Brain microvascular endothelial cell (primary cell): ENCODE results near the gene ADAMTS4.
A peak's percentile ranks its signal among the peaks of the same experiment; 100 is the strongest.

Experiments used
- DNase-seq: peaks from one replicate; pipeline ENCODE4 v3.0.0-alpha.2; 2020
- H3K27ac ChIP-seq: fragments of 250-450 bp; sonication (Bioruptor Pico); 2 replicates; pipeline ENCODE4 v1.5.1; 2020; ENCODE audit warnings: mild to moderate bottlenecking, moderate library complexity
- H3K27me3 ChIP-seq: fragments of 250-450 bp; sonication (Bioruptor Pico); replicated peaks from 2 replicates; pipeline ENCODE4 v1.5.1; 2020; ENCODE audit warnings: mild to moderate bottlenecking
- H3K36me3 ChIP-seq: fragments of 250-450 bp; sonication (Bioruptor Pico); replicated peaks from 2 replicates; pipeline ENCODE4 v1.5.1; 2020; ENCODE audit warnings: mild to moderate bottlenecking
- H3K4me3 ChIP-seq: 2 replicates; pipeline ENCODE4 v1.5.1; 2011; ENCODE audit warnings: low read depth, mild to moderate bottlenecking, control low read depth, low read length, moderate library complexity
- CTCF ChIP-seq: IDR thresholded peaks from 2 replicates; pipeline ENCODE4 v1.5.1; 2011; ENCODE audit warnings: low read depth, mild to moderate bottlenecking, moderate library complexity, low read length, control low read depth, inconsistent platforms; ENCODE audit errors: missing control alignments
- in situ Hi-C: cut with HindIII; loops from 2 replicates; pipeline ENCODE4 v1.10.0; 2017; ENCODE audit warnings: low sequenced_read_pairs, low pct_ligation_motif_present

The ADAMTS4 gene

DNA sequence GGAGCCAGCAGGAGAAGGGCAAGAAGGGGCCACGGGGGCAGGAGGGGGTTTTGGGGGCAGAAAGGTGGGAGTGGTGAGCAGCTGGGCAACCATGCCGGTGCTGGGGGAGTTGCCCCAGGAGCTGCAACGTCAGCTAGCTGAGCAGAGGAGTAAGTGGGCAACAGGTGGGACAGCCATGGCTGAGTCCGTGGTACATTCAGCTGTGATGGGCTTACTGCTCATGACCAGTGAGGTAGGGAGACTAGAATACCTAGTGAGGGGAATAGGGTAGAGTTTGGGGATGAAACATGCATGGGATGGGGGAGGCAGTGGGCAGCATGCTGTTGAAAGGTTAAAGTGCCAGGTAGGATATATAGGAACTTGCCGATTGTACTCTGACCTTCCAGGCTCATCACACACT is 37.2 kb downstream of the ADAMTS4 start:
- Histone ChIP-seq H3K27me3 (no peaks in the 10 kb centered on the region), H3K4me3 (no peak overlapping the region), H3K36me3 (peaks cover 5% of the 10 kb centered on the region), H3K27ac (no peak overlapping the region)
- in situ Hi-C loops, result no loop called here
- no peak for DNase-seq
- no peak for TF ChIP-seq CTCF

DNA sequence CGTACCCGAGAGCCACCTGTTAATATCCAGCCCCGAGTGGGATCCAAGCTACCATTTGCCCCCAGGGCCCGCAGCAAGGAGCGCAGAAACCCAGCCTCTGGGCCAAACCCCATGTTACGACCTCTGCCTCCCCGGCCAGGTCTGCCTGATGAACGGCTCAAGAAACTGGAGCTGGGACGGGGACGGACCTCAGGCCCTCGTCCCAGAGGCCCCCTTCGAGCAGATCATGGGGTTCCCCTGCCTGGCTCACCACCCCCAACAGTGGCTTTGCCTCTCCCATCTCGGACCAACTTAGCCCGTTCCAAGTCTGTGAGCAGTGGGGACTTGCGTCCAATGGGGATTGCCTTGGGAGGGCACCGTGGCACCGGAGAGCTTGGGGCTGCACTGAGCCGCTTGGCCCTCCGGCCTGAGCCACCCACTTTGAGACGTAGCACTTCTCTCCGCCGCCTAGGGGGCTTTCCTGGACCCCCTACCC is 38.1 kb downstream of the ADAMTS4 start:
- H3K4me3 ChIP-seq, result no peak overlapping the region
- in situ Hi-C loops, result no loop called here
- TF ChIP-seq CTCF, result no peak
- peaks cover 5% of the 10 kb centered on the region for H3K36me3 ChIP-seq
- H3K27me3 ChIP-seq, result no peaks in the 10 kb centered on the region
- DNase-seq, result no peak
- H3K27ac ChIP-seq, result no peak overlapping the region

- H3K4me3 ChIP-seq, result peak overlapping the region; percentile 91
- no peak for DNase-seq
- in situ Hi-C loops, result no loop called here
- H3K27ac ChIP-seq, result peak overlapping the region; percentile 85
- no peak for TF ChIP-seq CTCF
- H3K36me3 ChIP-seq, result peaks cover 5% of the 10 kb centered on the region
- no peaks in the 10 kb centered on the region for H3K27me3 ChIP-seq
Measured at GRCh38 chr1:161159913-161160243, 39.0 kb downstream of the ADAMTS4 start.

- in situ Hi-C loops, result no loop called here
- H3K27me3 ChIP-seq, result no peaks in the 10 kb centered on the region
- peak within 1 kb of the TSS; percentile 85 for H3K27ac ChIP-seq
- TF ChIP-seq CTCF, result peak; percentile 62
- peaks cover 5% of the 10 kb centered on the region for H3K36me3 ChIP-seq
- peak within 1 kb of the TSS; percentile 91 for H3K4me3 ChIP-seq
- peak; percentile 82 for DNase-seq
Measured at GRCh38 chr1:161159087-161159912, 39.6 kb downstream of the ADAMTS4 start, which contains the start of gene USP21. USP21 (plus strand) TSS chr1:161159500; CDS start chr1:161160641, 1,141 bp downstream.

DNA sequence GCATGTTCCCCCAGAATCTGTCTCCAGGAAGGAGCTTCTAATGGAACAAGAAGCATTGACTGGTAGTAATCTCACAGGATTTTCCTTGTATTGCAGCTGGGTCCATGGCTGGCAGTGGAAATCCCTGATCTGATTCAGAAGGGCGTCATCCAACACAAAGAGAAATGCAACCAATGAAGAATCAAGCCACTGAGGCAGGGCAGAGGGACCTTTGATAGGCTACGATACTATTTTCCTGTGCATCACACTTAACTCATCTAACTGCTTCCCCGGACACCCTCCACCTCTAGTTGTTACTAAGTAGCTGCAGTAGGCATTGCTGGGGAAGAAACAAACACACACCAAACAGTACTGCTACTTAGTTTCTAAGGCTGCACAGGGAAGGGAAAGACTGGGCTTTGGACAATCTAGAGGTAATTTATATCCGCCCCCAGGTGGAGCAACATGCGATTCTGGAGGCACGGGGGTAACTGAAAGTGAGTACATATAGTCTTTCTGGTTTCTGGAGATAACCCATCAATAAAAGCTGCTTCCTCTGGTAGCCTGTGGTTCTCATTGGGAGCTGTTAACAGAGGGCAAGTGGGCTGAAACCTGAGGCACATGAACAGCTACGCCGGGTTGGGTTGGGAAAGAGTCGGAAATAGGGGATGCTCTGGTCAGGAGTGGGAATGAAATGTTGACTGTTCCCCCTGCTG is 40.4 kb downstream of the ADAMTS4 start:
- no peak for TF ChIP-seq CTCF
- peaks cover 5% of the 10 kb centered on the region for H3K36me3 ChIP-seq
- in situ Hi-C loops, result no loop called here
- H3K4me3 ChIP-seq, result peak overlapping the region; percentile 91
- no peak for DNase-seq
- H3K27ac ChIP-seq, result no peak overlapping the region
- H3K27me3 ChIP-seq, result no peaks in the 10 kb centered on the region
